Activated CD8-positive, alpha-beta memory T cell treated with anti-CD3 and anti-CD28 coated beads for 36 hours (primary cell): ENCODE measurements around the gene CWH43. TPM values are rescaled to one million over a fixed set of nuclear protein-coding genes. Genes with fewer than 3 reads are reported as not detected.
"Not testable (repeated sequence)": the region's sequence is repeated elsewhere in the genome, so short reads cannot be mapped to it uniquely, and the experiment has no call there.

Experiments
- CTCF ChIA-PET: fragments of 350-600 bp; sonication (Branson Sonifier 250); formaldehyde crosslinking; loops from one replicate; lab custom pipeline; 2021; ENCODE audit warnings: antibody characterized with exemption; lab: Charles Lee
- POLR2A ChIA-PET: fragments of 350-600 bp; sonication (Branson Sonifier 250); formaldehyde crosslinking; loops from one replicate; lab custom pipeline; 2021; ENCODE audit warnings: antibody characterized with exemption; lab: Charles Lee
- total RNA-seq, 2 experiments: library from RNA; stranded (reverse); gene quantifications; one replicate each; pipeline ENCODE4 v1.2.3, GENCODE V29; 2021

The CWH43 gene
- total RNA-seq, 2 experiments from 2014 or later = not detected

DNA sequence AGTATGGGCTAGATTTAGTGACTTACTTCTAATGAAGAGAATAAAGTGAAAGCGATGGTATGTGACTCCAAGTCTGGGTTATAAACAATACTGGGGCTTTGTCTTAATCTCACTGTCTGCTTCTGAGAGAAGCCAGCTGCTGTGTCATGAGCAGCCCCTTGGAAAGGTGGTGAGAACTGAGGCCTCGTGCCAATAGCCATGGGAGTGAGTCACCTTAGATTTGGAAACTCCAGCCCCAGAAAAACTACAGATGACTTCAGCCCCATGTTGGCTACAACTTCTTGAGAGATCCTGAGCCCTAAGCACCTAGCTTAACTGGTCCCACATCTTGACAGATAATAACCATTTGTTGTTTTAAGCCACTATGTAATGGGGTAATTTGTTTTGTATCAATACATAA is 77.6 kb downstream of the CWH43 start:
- POLR2A ChIA-PET = no interaction called here
- CTCF ChIA-PET = no interaction called here

DNA sequence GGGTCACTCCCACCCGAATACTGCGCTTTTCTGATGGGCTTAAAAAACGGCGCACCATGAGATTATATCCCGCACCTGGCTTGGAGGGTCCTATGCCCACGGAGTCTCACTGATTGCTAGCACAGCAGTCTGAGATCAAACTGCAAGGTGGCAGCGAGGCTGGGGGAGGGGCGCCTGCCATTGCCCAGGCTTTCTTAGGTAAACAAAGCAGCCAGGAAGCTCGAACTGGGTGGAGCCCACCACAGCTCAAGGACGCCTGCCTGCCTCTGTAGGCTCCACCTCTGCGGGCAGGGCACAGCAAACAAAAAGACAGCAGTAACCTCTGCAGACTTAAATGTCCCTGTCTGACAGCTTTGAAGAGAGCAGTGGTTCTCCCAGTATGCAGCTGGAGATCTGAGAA is 86.1 kb downstream of the CWH43 start:
- POLR2A ChIA-PET, CTCF ChIA-PET: not testable (repeated sequence)

DNA sequence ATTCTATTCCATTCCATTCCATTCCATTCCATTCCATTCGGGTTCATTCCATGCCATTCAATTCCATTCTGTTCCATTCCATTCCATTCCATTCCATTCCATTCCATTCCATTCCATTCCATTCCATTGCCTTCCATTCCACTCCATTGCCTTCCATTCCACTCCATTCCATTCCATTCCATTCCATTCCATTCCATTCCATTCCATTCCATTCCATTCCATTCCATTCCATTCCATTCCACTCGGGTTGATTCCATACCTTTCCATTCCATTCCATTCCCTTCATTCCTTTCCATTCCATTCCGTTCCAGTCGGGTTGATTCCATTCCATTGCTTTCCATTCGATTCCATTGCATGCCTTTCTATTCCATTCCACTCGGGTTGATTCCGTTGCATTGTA is 105.8 kb downstream of the CWH43 start:
- CTCF ChIA-PET, POLR2A ChIA-PET: not testable (repeated sequence)

DNA sequence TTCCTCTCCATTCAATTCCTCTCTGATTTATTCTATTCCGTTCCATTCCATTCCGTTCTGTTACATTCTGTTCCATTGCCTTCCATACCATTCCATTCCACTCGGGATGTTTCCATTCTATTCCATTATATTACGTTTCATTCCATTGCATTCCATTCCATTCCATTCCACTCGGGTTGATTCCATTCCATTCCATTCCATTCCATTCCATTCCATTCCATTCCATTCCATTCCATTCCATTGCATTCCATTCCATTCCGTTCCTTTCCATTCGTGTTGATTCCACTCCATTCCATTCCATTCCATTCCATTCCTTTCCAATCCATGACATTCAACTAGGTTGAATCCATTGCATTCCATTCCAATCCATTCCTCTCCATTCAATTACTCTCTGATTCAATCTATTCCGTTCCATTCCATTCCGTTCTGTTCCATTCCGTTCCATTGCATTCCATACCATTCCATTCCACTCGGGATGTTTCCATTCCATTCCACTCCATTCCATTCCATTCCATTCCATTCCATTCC is 106.6 kb downstream of the CWH43 start:
- POLR2A ChIA-PET, CTCF ChIA-PET: not testable (repeated sequence)

DNA sequence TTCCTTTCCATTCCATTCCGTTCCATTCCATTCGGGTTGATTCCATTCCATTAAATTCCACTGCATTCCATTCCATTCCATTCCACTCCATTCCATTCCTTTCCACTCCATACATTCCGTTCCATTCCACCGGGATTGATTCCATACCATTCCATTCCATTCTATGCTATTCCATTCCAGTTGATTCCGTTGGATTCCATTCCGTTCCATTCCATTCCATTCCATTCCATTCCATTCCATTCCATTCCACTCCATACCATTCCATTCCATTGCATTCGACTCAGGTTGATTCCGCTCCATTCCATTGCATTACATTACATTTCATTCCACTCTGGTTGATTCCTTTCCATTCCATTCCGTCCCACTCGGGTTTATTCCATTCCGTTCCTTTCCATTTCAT is 110.1 kb downstream of the CWH43 start:
- POLR2A ChIA-PET, CTCF ChIA-PET: not testable (repeated sequence)

- POLR2A ChIA-PET, CTCF ChIA-PET: not testable (repeated sequence)
These were observed 110.6 kb downstream of the CWH43 start for GRCh38 chr4:49096627-49097026.

DNA sequence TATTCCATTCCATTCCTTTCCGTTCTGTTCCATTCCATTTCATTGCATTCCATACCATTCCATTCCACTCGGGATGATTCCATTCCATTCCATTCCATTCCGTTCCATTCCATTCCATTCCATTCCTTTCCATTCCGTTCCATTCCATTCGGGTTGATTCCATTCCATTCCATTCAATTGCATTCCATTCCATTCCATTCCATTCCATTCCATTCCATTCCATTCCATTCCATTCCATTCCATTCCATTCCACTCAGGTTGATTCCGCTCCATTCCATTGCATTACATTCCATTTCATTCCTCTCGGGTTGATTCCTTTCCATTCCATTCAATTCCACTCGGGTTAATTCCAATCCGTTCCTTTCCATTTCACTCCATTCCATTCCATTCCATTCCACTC is 111.0 kb downstream of the CWH43 start:
- POLR2A ChIA-PET, CTCF ChIA-PET: not testable (repeated sequence)

GRCh38 chr4:49097505-49097904 is 111.4 kb downstream of the CWH43 start:
- POLR2A ChIA-PET, CTCF ChIA-PET: not testable (repeated sequence)

DNA sequence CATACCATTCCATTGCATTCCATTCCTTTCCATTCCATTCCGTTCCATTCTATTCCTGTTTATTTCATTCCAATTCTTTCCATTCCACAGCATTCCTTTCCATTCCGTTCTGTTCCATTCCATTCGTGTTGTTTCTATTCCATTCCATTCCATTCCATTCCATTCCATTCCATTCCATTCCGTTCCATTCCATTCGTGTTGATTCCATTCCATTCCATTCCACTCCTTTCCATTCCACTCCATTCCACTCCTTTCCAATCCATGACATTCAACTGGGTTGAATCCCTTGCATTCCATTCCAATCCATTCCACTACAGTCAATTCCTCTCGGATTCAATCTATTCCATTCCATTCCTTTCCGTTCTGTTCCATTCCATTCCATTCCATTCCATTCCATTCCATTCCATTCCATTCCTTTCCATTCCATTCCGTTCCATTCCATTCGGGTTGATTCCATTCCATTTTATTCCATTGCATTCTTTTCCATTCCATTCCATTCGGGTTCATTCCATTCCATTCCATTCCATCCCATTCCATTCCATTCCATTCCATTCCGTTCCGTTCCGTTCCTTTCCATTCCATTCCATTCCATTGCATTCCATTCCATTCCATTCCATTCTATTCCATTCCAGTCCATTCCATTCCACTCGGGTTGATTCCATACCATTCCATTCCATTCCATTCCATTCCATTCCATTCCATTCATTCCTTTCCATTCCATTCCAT is 112.1 kb downstream of the CWH43 start:
- POLR2A ChIA-PET, CTCF ChIA-PET: not testable (repeated sequence)

DNA sequence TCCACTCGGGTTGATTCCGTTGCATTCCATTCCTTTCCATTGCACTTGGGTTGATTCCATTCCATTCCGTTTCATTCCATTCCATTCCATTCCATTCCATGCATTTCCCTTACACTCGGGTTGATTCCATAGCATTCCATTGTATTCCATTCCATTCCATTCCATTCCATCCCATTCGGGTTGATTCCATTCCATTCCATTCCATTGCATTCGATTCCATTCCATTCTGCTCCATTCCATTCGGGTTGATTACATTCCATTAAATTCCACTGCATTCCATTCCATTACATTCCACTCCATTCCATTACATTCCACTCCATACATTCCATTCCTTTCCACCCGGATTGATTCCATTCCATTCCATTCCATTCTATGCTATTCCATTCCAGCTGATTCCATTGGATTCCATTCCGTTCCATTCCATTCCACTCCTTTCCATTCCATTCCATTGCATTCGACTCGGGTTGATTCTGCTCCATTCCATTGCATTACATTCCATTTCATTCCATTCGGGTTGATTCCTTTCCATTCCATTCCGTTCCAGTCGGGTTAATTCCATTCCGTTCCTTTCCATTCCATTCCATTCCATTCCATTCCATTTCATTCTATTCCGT is 113.9 kb downstream of the CWH43 start:
- CTCF ChIA-PET, POLR2A ChIA-PET: not testable (repeated sequence)

DNA sequence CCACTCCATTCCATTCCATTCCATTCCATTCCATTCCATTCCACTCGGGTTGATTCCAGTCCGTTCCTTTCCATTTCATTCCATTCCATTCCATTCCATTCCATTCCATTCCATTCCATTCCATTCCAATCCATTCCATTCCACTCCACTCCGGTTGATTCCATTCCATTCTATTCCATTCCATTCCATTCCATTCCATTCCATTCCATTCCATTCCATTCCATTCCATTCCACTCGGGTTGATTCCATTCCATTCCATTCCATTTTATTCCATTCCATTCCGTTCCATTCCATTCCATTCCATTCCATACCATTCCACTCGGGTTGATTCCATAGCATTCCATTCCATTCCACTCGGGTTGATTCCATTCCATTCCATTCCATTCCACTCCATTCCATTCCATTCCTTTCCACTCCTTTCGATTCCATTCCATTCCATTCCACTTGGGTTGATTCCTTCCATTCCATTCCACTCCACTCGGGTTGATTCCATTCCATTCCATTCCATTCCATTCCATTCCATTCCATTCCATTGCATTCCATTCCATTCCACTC is 116.3 kb downstream of the CWH43 start:
- CTCF ChIA-PET, POLR2A ChIA-PET: not testable (repeated sequence)

- POLR2A ChIA-PET, CTCF ChIA-PET: not testable (repeated sequence)
These were observed 117.5 kb downstream of the CWH43 start for GRCh38 chr4:49103436-49104136.

DNA sequence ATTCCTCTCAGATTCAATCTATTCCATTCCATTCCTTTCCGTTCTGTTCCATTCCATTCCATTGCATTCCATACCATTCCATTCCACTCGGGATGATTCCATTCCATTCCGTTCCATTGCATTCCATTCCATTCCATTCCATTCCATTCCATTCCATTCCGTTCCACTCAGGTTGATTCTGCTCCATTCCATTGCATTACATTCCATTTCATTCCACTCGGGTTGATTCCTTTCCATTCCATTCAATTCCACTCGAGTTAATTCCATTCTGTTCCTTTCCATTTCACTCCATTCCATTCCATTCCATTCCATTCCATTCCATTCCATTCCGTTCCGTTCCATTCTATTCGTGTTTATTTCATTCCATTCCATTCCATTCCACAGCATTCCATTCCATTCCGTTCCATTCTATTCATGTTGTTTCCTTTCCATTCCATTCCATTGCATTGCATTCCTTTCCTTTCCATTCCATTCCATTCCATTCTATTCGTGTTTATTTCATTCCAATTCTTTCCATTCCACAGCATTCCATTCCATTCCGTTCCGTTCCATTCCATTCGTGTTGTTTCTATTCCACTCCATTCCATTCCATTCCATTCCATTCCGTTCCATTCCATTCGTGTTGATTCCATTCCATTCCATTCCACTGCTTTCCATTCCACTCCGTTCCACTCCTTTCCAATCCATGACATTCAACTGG is 118.3 kb downstream of the CWH43 start:
- CTCF ChIA-PET, POLR2A ChIA-PET: not testable (repeated sequence)

DNA sequence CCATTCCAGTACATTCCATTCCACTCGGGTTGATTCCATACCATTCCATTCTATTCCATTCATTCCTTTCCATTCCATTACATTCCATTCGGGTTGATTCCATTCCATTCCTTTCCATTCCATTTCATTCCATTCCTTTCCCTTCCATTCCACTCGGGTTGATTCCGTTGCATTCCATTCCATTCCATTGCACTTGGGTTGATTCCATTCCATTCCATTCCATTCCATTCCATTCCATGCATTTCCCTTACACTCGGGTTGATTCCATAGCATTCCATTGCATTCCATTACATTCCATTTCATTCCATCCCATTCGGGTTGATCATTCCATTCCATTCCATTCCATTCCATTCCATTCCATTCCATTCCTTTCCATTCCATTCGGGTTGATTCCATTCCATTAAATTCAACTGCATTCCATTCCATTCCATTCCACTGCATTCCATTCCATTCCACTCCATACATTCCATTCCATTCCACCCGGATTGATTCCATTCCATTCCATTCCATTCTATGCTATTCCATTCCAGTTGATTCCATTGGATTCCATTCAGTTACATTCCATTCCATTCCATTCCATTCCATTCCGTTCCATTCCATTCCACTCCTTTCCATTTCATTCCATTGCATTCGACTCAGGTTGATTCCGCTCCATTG is 119.3 kb downstream of the CWH43 start:
- POLR2A ChIA-PET, CTCF ChIA-PET: not testable (repeated sequence)

DNA sequence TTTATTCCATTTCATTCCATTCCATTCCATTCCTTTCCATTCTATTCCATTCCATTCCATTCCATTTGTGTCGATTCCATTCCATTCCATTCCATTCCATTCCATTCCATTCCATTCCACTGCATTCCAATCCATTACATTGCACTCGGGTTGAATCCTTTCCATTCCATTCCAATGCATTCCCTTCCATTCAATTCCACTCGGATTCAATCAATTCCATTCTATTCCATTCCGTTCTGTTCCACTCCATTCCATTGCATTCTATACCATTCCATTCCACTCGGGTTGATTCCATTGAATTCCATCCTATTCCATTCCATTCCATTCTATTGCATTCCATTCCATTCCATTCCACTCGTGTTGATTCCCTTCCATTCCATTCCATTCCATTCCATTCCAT is 121.2 kb downstream of the CWH43 start:
- POLR2A ChIA-PET, CTCF ChIA-PET: not testable (repeated sequence)

DNA sequence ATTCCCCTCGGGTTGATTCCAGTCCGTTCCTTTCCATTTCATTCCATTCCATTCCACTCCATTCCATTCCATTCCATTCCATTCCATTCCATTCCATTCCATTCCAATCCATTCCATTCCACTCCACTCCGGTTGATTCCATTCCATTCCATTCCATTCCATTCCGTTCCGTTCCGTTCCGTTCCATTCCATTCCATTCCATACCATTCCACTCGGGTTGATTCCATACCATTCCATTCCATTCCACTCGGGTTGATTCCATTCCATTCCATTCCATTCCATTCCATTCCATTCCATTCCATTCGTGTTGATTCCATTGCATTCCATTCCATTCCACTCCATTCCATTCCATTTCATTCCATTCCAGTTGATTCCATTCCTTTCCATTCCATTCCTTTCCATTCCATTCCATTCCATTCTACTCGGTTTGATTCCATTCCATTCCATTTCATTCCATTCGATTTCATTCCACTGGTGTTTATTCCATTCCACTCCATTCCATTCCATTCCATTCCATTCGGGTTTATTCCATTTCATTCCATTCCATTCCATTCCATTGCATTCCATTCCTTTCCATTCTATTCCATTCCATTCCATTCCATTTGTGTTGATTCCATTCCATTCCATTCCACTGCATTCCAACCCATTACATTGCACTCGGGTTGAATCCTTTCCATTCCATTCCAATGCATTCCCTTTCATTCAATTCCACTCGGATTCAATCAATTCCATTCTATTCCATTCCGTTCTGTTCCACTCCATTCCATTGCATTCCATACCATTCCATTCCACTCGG is 122.3 kb downstream of the CWH43 start:
- CTCF ChIA-PET, POLR2A ChIA-PET: not testable (repeated sequence)

DNA sequence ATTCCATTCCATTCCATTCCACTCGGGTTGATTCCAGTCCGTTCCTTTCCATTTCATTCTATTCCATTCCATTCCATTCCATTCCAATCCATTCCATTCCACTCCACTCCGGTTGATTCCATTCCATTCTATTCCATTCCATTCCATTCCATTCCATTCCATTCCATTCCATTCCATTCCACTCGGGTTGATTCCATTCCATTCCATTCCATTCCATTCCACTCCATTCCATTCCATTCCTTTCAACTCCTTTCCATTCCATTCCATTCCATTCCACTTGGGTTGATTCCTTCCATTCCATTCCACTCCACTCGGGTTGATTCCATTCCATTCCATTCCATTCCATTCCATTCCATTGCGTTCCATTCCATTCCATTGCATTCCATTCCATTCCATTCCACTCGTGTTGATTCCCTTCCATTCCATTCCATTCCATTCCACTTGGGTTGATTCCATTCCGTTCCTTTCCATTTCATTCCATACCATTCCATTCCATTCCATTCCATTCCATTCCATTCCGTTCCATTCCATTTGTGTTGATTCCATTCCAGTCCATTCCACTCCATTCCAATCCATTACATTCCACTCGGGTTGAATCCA is 123.6 kb downstream of the CWH43 start:
- POLR2A ChIA-PET, CTCF ChIA-PET: not testable (repeated sequence)

- POLR2A ChIA-PET, CTCF ChIA-PET: not testable (repeated sequence)
These were observed 124.5 kb downstream of the CWH43 start for GRCh38 chr4:49110579-49110978.
